HG03442 (cell line): ENCODE results near the gene TMEM170A.
"Not testable (repeated sequence)": the region's sequence is repeated elsewhere in the genome, so short reads cannot be mapped to it uniquely, and the experiment has no call there.

Experiments
- ATAC-seq: cut with Tn5 transposase; IDR thresholded peaks from one replicate; pipeline ENCODE4 v1.9.1; 2021; ENCODE audit warnings: mild to moderate bottlenecking, moderate library complexity; ENCODE audit not compliant: unreplicated experiment

The TMEM170A gene

GRCh38 chr16:75456971-75457370 is 7.5 kb downstream of the TMEM170A start:
- ATAC-seq = no peak

- ATAC-seq = not testable (repeated sequence)
Measured at GRCh38 chr16:75456486-75456885, 8.0 kb downstream of the TMEM170A start.

- ATAC-seq = no peak
Measured at GRCh38 chr16:75455677-75456076, 8.8 kb downstream of the TMEM170A start.

- no peak for ATAC-seq
Measured at GRCh38 chr16:75452464-75453190, 11.9 kb downstream of the TMEM170A start.

- ATAC-seq = no peak
Measured at GRCh38 chr16:75446416-75446815, 18.1 kb downstream of the TMEM170A start.

GRCh38 chr16:75445298-75445697 is 19.2 kb downstream of the TMEM170A start:
- no peak for ATAC-seq

GRCh38 chr16:75443298-75443697 is 21.2 kb downstream of the TMEM170A start:
- ATAC-seq = no peak

- ATAC-seq = peak; percentile 68
Measured at GRCh38 chr16:75433732-75434413, 30.6 kb downstream of the TMEM170A start.

GRCh38 chr16:75432828-75433731 is 31.4 kb downstream of the TMEM170A start, which contains the start of gene CFDP1:
CFDP1 (minus strand) TSS chr16:75433503; CDS start chr16:75433352, 151 bp downstream.
- peak; percentile 90 for ATAC-seq

GRCh38 chr16:75429621-75430403 is 34.7 kb downstream of the TMEM170A start:
- ATAC-seq = no peak

- not testable (repeated sequence) for ATAC-seq
Measured at GRCh38 chr16:75426524-75426923, 38.0 kb downstream of the TMEM170A start.

- not testable (repeated sequence) for ATAC-seq
Measured at GRCh38 chr16:75424105-75424762, 40.3 kb downstream of the TMEM170A start.

GRCh38 chr16:75423723-75424104 is 40.8 kb downstream of the TMEM170A start:
- no peak for ATAC-seq

- ATAC-seq = no peak
Measured at GRCh38 chr16:75421820-75422126, 42.7 kb downstream of the TMEM170A start.

GRCh38 chr16:75420987-75421819 is 43.3 kb downstream of the TMEM170A start:
- ATAC-seq = peak; percentile 90

GRCh38 chr16:75416904-75417565 is 47.5 kb downstream of the TMEM170A start:
- no peak for ATAC-seq

GRCh38 chr16:75415169-75415905 is 49.2 kb downstream of the TMEM170A start:
- ATAC-seq = no peak

- ATAC-seq = no peak
Measured at GRCh38 chr16:75413951-75414350, 50.5 kb downstream of the TMEM170A start.
